Measurements from ENCODE around the gene RPS27.

DNA sequence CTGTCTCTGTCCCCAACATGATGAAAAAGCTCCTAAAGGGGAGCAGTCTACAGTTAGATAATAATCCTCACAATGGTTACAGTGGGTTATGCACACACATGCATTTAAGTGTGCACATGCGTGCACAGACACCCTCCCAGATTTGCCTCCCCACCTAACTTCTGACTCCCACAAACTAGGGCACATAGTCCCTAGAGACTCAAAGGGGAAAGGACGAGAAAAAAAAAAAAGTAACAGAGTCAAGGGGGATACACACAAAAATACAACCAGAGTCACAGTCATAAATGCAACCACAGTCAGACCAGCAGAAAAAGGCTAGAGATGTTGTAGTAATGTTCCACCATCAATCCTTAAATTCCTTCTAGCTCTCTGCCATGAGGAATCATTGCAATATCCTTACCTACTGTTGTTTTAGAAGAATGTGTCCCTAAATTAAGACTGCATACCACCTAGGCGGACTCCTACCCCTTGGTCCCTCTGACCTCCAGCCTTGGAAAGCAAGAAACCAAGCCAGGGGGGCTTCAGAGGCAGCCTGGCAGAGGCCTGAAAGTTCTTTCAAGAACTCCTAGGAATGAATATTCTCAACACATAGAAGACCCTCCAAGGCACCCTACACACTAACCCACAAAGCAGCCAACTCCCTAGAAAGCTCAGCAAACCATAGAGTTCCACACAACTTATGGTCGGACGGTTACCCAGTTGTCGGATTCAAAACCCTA is 33.4 kb upstream of the RPS27 start:
- no peak for TF ChIP-seq SP1 (IDR thresholded peaks at IDR 0.05)
- TF ChIP-seq CTCF (IDR thresholded peaks at IDR 0.05; ENCODE audit: low read depth, low read length, missing input control) = no peak
- TF ChIP-seq NR2F2 (IDR thresholded peaks at IDR 0.05) = no peak
- TF ChIP-seq JUND (IDR thresholded peaks at IDR 0.05) = no peak

Data from liver (tissue), 3 donors.